Inferior parietal cortex (tissue), 1 donor: Measurements from ENCODE around the gene TTC8.
"Not testable (repeated sequence)": the region's sequence is repeated elsewhere in the genome, so short reads cannot be mapped to it uniquely, and the experiment has no call there.

ENCODE experiments used
- DNase-seq: peaks from one replicate; pipeline ENCODE4 v3.0.0-alpha.2; 2016; ENCODE audit errors: extremely low spot score

TTC8 gene

DNA sequence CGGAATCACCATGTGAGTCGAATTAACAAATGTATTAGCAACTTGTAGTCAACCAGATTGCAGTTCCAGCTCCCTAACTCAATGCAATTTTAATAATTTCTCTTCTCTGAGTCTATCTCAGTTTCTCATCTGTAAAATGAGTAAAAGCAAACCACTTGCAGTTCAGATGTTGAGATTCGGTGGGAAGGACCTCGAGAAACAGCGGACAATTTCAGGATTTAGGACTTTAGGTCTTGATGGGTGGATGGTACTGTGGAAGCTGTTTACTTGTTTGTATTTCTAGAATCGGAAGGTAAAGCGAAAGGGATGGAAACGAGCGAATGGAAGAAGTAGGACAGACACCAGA is 510 bp upstream of the TTC8 start:
- DNase-seq, result no peak

DNA sequence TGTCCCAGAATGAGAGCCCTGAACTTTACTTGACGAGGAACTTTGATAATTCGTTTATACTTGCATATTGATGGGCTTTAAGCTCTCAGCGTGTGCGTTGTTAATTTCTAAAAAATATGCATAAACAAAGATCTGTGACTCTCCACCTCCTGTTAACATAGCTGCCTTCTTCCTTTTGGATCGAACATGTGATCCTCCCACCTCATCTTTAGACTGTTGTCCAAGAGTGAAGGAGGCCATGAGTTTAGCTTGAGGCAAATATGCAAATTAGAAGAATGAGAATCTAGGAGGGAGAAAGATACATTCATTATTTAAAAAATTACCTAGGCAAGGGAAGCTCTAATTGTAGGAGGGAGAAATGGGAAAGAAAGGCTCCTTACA is 617 bp downstream of the TTC8 start:
- DNase-seq, result no peak

DNA sequence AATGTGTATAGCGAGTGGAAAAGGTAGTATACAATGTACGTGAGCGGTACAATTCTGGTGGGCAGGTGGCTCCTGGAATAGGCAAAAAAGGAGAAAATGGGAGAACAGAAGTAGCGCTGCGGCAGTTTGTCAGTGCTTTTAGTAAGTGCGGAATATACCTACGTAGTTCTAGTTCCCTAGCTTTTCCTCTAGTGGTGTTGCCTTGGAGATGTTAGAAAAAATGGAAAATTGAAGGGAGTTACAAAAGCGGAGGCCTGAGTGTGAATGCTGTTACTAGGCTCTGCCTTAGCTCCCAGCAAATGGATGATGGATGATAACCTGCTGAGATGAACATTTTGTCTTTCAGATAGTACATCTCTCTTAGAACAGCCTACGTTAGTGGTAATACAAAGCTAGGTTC is 1.1 kb downstream of the TTC8 start:
- DNase-seq, result peak; percentile 56

DNA sequence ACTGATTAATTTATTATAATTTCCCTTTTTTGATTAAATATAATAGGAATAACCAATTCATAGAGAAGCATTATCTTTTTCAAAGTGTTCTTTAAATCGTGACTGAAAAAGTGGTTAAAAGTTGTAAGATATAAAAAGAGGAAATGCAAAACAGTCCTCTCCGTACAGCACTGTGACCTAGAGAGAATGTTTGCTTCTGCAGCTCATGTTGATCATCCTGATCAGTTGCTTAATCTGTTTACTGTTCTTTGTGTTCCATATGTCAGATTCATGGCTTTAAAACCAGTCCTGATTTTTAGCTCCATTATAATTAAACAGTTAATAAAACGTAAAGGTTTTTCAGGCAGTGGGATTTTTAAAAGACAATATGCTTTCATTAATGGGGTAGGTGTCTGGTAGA is 4.7 kb downstream of the TTC8 start:
- no peak for DNase-seq

DNA sequence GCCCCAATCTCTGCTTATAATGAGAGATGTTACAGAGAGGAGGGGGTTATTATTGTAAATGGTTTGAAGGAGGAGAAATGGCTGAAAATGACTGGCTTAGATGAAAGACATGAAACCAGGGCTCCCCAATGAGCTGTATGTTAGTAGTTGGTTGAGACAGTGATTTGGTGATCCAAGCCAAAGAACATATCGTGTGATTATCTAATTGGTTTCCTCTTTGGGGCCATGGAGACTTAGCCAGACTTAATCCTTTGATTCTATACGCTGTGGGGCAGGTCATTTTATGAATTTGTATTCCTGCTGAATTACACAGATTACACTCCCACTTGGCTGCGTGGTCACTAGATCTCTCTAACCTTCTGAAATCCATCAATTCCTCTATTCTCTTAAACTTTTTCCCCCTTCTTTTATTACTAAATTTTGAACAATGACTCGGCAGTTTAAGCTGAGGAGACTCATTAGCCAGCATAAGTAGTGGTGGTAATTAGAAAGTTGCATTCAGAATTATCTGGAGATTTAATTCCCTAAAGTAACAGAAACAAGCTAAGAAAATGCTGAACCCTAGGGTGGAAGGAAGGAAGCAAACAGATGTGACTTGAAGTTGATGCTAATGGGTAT is 5.3 kb downstream of the TTC8 start:
- DNase-seq, result no peak

DNA sequence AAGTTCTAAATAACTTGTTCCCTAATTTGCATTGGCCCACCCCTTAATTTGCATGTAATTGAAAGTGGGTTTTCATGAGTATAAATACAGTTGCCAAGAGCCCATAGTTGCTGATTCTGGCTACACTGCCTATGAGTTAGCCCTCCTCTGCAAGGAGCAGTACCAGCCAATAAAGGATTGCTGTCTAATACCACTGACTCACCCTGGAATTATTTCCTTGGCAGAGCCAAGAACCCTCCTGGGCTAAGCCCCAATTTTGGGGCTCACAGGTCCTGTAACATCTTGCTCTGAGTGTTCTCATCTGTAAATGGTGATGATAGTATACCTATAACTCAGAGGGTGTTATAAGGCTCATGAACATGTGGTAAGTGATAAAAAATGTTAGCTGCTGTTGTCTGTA is 6.8 kb downstream of the TTC8 start:
- DNase-seq, result no peak

DNA sequence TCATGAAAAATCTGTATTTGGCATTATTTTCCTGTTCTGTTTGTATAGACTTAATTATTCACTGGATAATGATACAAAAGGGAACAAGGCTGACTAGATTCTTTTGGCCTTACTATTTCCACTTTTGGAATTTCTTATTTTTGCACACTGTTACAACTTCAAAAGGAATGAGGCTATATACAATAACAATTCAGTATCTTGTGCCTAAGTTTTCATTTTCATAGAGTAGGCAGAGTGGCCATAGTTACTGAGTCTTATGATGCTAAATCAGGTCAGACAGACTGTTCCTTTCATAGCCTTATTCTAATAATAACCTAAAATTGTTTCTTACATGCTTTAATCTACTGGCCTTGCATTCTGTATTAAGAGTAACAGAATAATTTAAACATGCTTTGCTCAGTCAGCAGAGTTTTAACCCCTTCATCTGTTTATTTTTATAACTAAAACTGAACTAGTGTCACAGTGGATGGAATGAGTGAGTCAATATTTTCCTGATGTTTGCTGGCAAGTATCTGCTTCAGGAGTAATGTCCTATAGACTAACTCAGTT is 10.5 kb downstream of the TTC8 start:
- DNase-seq, result no peak

DNA sequence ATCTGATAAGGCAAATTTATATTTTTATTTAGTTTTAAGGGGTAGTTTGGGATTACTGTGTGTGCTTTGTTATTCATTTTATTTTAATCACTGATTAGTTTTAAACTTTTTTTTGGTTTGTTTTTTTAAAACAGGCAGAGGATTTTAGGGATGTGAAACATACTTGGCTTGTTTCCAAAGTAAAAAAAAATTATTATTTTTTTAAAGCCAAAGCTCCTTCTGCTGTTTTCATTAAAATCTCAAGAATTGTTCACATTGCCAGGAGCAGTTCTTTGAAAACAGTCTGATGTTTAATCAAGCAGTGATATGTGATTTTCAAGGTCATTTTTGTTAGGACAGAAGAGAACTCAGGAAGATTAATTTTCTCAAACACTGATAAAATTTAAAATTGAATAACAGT is 11.2 kb downstream of the TTC8 start:
- DNase-seq, result no peak

DNA sequence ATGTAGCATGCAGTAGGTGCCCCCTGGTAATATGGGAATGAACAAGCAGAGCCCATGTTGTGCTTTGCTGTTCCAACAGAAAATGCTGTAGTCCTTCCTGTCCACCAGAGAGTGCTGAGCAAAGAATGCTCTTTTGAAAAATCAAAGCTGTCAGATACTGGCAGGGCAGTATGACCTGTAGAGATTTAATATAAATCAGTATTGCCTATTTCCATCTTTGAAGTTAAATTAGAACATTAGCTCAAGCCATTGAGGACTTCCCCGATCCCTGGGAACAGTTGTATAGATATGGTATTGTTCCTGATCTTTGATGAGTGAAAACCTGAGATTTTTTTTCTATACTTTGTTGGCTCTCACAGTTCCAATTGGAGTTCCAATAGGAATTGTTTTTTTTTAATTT is 13.0 kb downstream of the TTC8 start:
- no peak for DNase-seq

DNA sequence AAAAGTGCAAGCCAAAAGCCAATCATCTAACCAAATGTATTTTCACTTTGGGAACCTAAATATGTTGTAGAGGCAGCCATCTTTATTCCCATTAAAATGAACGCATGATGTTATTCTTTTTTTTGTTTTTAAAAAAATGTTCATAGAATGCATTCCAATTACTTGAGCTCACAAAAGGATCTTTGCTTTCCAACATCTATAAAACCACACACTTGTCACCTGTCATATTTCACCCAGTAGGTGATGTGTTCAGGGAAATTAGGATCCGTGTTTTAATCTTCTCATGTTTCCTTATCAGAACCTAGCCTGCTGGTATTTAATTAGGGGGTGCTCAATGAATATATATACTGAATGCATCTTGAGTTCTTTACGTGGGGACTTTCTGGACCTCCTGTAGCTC is 13.6 kb downstream of the TTC8 start:
- DNase-seq, result no peak

DNA sequence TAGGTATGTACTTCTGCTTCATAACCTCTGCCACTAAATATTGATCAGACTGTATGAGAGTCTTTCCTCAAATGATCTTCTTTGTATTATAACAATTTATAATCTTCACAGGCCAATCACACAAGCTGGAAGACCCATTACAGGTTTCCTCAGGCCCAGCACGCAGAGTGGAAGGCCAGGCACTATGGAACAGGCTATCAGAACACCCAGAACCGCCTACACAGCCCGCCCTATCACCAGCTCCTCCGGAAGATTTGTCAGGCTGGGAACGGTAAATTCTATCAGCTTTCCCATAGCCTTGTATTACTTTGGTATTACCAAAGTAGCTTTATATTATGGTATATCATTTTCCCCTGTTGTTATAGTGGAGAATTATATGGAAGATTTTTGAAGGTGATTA is 16.5 kb downstream of the TTC8 start:
- no peak for DNase-seq

DNA sequence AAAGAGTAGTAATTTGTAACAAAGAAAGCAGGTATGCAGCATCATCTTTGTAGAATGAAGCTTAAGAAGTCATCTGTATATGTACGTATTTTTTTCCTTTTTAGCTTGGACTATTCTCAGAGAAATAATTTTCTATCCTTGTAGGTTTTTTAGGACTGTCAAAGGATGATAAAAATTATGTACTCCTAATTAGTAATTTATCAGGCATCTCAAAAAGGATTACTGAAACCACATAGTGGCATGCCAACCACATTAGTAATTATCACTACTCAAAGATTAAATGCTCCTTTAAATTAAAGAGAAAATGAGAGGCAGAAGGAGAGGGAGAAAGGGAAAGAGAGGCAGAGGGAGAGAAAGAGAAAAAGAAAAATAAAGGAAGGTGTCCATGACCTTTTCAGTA is 17.3 kb downstream of the TTC8 start:
- no peak for DNase-seq

DNA sequence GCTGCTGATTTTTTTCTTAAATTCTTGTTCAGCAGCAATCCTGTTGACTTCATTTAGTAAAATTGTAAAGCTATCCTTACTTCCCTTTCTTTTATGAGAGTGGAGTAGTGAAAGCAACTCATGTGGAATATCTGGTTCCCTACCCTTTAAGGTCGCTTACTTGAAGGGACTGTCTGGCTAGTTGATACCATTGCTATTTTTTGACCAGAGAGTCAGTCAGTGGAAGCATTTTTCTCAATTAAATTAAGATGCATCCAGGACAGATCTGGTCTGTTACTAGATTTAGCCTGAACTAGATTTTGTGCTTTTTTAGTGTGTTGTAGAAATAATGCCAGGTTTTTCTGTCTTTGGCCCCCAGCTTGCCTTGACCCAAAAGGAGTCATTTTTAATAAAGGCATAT is 18.0 kb downstream of the TTC8 start:
- DNase-seq, result no peak

DNA sequence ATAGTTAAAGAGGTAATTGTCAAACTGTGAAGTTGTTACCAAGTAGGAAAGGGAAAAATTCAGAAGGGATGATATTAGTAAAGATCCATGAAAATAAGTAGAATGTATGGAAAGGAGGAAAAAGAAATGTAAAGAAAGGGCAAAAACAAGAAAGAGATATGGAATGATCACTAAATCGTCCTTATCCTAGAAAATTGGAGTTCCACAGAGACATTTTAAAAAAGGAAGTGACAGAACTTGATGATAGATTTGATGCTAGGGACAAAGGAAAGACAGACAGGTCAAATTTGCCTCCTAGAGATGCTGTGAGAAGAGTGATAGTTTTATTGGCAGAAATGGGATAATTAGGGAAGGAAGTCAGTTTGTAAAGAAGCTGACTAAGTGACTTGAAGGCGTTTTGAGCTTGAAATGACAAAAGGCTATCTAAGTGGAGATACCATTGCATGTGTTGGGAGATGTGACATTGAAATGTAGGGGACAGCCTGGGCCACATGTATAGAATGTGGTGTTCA is 20.6 kb downstream of the TTC8 start:
- DNase-seq, result no peak

DNA sequence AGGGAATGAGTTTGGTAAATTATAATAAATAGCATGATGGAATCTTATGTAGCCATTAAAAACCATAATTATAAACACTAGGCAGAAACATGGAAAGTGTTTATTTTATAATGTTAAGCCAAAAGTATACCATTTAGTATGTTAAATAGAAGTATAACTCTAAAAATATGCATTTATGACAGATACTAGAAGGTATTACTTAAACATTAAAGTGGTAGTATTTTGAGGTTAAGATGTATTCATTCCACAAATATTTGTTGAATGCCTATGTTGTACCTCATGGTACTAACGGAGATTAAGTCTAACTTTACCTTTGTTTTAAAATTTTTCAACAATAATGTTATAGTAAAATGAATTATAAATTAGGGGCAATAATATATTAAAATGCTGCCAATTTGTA is 24.1 kb downstream of the TTC8 start:
- DNase-seq, result no peak

DNA sequence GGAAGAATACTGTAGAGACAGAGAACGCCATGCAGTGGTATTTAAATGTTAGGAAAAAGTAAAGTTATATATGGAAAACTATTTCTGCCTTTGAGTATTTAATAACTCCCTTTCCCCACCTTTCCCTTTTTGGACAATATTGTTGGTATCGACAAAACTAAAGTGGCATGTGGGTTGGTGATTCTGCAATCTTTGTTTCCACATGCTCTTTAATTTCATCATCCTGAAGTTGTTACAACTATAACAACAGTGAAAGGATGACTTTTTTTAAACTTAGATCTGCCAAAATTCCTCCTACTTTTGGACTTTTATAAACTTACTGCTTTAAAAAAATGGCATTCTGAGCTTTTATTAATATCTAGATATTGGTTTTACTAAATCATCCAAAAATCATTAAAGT is 25.3 kb downstream of the TTC8 start:
- no peak for DNase-seq

DNA sequence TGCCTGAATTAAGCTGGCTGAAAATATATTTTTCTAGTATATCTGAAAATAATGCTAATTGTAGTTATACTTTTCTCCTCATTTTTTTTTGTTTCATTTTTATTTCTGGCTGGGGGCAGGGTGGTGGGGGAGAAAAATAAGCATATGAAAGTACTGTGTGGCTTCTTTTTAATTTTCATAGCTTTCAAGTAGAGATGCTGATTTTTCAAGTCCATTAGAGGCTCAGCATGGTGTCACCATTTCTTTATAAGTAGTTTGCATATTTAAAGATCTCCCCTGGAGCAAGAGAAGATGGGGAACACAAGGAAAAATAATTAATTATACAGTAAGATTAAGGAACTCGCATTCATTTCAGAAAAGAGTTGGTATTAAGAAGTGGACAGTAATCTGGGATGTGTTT is 27.1 kb downstream of the TTC8 start:
- no peak for DNase-seq

DNA sequence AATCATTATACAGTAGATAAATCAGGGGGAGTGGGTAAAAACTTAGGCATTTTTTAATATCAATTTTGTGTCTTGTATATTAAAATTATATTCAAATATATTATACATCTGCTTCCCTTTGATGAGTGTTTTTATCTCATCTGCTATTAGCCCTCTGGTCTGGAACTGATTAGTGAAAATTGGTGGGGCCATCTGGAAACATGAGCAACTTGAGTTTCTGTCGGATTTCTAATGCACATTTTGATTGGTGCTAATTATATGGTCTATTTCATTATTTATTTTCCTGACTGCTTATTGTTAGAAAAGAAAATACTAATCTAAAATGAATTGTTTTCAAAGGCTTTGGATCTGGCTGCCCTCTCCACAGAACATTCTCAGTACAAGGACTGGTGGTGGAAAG is 28.2 kb downstream of the TTC8 start:
- DNase-seq, result no peak

DNA sequence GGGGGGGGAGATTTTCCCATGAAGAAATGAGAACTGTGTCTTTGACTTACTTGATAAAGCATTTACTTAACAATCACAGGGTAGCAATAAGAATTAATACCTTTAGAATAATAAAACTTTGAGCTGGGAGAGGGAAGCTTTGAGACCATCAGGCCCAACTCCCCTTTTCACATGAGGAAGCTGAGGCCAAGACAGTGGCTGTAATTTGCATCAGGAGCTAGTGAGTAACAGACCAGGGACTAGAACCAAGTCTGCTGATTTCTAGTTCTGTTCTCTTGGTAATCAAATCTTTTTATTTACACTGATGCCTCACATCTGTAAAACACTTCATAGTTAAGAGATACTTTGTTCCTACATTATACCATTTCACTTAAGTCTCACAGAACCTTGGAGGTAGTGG is 28.7 kb downstream of the TTC8 start:
- DNase-seq, result no peak

DNA sequence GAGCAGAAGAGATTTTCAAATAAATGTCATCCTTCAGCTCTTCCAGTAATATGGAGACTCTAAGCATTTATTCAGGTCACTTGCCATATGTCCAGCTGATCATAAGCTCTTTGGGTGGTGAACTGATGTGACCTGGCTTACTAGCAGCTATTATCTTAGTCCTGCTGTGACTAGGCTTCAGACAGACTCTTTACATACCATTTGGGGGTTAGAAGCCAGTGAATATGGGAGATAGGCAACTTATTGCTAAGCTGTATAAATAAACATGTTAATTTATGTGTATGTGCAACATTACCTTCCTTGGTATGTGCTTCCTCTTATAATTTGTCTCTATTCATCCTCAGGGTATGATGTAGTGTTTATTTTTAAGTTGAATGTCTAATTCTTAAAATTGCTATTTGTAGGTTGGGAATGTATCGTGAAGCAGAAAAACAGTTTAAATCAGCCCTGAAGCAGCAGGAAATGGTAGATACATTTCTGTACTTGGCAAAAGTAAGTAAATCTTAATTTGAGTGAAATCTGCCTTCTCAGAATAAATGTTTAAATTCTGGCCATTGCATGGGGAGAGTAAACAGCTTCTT is 32.4 kb downstream of the TTC8 start:
- no peak for DNase-seq

DNA sequence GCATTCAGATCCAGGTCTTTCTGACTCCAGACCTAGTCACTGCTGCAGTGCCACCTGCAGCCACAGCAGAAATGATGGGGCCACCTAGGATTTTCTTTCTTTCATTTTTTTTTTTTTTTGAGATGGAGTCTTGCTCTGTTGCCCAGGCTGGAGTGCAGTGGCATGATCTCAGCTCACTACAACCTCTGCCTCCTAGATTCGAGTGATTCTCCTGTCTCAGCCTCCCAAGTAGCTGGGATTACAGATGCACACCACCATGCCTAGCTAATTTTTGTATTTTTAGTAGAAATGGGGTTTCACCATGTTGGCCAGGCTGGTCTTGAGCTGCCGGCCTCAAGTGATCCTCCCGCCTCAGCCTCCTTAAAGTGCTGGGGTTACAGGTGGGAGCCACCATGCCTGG is 33.4 kb downstream of the TTC8 start:
- DNase-seq, result not testable (repeated sequence)

DNA sequence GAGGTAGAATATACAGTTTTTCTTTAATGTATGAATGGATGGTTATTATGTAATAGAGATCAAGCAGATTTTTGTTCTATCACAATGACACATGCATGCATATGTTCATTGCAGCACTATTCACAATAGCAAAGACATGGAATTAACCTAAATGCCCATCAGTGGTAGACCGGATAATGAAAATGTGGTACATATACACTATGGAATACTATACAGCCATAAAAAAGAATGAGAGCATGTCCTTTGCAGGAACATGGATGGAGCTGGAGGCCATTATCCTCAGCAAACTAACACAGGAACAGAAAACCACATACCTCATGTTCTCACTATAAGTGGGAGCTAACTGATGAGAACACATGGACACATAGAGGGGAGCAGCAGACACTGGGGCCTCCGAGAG is 34.7 kb downstream of the TTC8 start:
- DNase-seq, result not testable (repeated sequence)

DNA sequence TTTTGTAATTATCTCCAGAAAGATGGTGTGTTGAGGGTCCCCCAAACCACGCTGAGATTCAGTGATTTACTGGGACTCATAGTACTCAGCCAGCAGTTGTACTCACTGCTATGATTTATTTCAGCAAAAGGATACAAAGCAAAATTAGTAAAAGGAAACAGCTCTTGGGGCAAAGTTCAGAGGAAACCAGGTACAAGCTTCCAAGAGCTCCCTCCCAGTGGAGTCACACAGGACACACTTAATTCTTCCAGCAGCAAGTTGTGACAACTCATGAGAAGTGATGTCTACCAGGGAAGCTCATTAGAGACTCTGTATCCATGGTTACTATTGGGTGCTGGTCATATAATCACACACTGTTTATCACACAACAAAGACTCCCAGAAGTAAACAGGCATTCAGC is 38.7 kb downstream of the TTC8 start:
- DNase-seq, result no peak

DNA sequence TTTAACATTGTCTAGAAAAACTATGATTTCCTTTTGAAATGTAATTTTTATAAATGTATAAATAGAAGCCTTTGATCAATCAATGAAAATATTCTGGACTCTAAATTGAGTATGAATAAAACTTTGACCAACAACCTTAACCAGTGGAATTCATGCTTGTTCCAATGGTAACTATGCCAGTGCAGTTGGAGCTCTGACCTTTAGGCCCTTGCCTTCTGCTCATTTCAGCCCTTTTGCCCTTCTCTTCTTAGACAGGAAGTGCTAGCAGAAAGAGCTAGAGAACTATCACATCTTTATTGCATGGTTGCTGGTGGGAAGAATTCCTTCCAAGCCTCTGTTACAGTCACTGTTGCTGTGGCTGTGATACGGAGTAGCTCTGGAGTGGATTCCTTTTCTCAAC is 39.7 kb downstream of the TTC8 start:
- DNase-seq, result no peak
